ENCODE data around the gene MAPK8. TPM values are rescaled to one million over a fixed set of nuclear protein-coding genes. Genes with fewer than 3 reads are reported as not detected.

The MAPK8 gene
- total RNA-seq, 1 donor from 2014 or later = 47.4 TPM

- H3K4me1 Mint-ChIP-seq (ENCODE audit: low read depth, unreplicated experiment) = peaks cover 7% of the 10 kb centered on the region
- no peak overlapping the region for H3K4me2 ChIP-seq (ENCODE audit: low read length)
- no peak overlapping the region for H3K27ac Mint-ChIP-seq (ENCODE audit: unreplicated experiment)
- H3K36me3 Mint-ChIP-seq (ENCODE audit: low read depth, unreplicated experiment) = peaks cover 2% of the 10 kb centered on the region
- no peaks in the 10 kb centered on the region for H3K27me3 ChIP-seq (ENCODE audit: insufficient read depth, low read length)
- no peak overlapping the region for H3K27ac ChIP-seq (ENCODE audit: low read depth, low read length)
- H4K20me1 ChIP-seq (ENCODE audit: insufficient read depth, low read length) = peaks cover 73% of the 10 kb centered on the region
- TF ChIP-seq CTCF (IDR thresholded peaks at IDR 0.05; ENCODE audit: insufficient read depth, low read depth, low read length) (no peak), EZH2 (IDR thresholded peaks at IDR 0.05; ENCODE audit: insufficient read depth, low read length) (no peak)
- H3K27me3 Mint-ChIP-seq (ENCODE audit: low read depth, unreplicated experiment) = no peaks in the 10 kb centered on the region
- peaks cover 3% of the 10 kb centered on the region for H3K4me1 ChIP-seq (ENCODE audit: insufficient read depth, low read length)
- no peak for DNase-seq (ENCODE audit: low read depth)
- H2AFZ ChIP-seq (ENCODE audit: low read depth, low read length) = no peak overlapping the region
- H3K4me3 Mint-ChIP-seq (ENCODE audit: unreplicated experiment) = no peak overlapping the region
- H3K9me3 Mint-ChIP-seq (ENCODE audit: unreplicated experiment) = no peaks in the 10 kb centered on the region
- H3K9ac ChIP-seq (ENCODE audit: low read length) = no peak overlapping the region
- H3K9me3 ChIP-seq (ENCODE audit: insufficient read depth, low read depth, low read length) = no peaks in the 10 kb centered on the region
- H3K4me3 ChIP-seq (ENCODE audit: insufficient read depth, low read depth, low read length) = no peak overlapping the region
- no peak for FAIRE-seq
- H3K79me2 ChIP-seq (ENCODE audit: insufficient read depth, low read length) = peaks cover 80% of the 10 kb centered on the region
- no peaks in the 10 kb centered on the region for H3K36me3 ChIP-seq (ENCODE audit: insufficient read depth, low read length)
These were observed 52.4 kb downstream of the MAPK8 start for GRCh38 chr10:48358838-48359237.

GRCh38 chr10:48361176-48361575, 54.7 kb downstream of the MAPK8 start:
- TF ChIP-seq EZH2 (IDR thresholded peaks at IDR 0.05; ENCODE audit: insufficient read depth, low read length) (no peak), CTCF (IDR thresholded peaks at IDR 0.05; ENCODE audit: insufficient read depth, low read depth, low read length) (no peak)
- Mint-ChIP-seq H3K36me3 (ENCODE audit: low read depth, unreplicated experiment) (peaks cover 2% of the 10 kb centered on the region), H3K9me3 (ENCODE audit: unreplicated experiment) (no peaks in the 10 kb centered on the region), H3K27ac (ENCODE audit: unreplicated experiment) (no peak overlapping the region), H3K4me3 (ENCODE audit: unreplicated experiment) (no peak overlapping the region), H3K27me3 (ENCODE audit: low read depth, unreplicated experiment) (no peaks in the 10 kb centered on the region), H3K4me1 (ENCODE audit: low read depth, unreplicated experiment) (peaks cover 17% of the 10 kb centered on the region)
- peaks cover 83% of the 10 kb centered on the region for H3K79me2 ChIP-seq (ENCODE audit: insufficient read depth, low read length)
- peaks cover 63% of the 10 kb centered on the region for H4K20me1 ChIP-seq (ENCODE audit: insufficient read depth, low read length)
- H3K4me1 ChIP-seq (ENCODE audit: insufficient read depth, low read length) = peaks cover 12% of the 10 kb centered on the region
- H3K27me3 ChIP-seq (ENCODE audit: insufficient read depth, low read length) = no peaks in the 10 kb centered on the region
- no peak overlapping the region for H3K27ac ChIP-seq (ENCODE audit: low read depth, low read length)
- no peak overlapping the region for H3K4me2 ChIP-seq (ENCODE audit: low read length)
- no peak overlapping the region for H3K9ac ChIP-seq (ENCODE audit: low read length)
- H3K9me3 ChIP-seq (ENCODE audit: insufficient read depth, low read depth, low read length) = no peaks in the 10 kb centered on the region
- DNase-seq (ENCODE audit: low read depth) (no peak), FAIRE-seq (no peak)
- H3K4me3 ChIP-seq (ENCODE audit: insufficient read depth, low read depth, low read length) = no peak overlapping the region
- H3K36me3 ChIP-seq (ENCODE audit: insufficient read depth, low read length) = no peaks in the 10 kb centered on the region
- H2AFZ ChIP-seq (ENCODE audit: low read depth, low read length) = no peak overlapping the region

- Mint-ChIP-seq H3K27me3 (ENCODE audit: low read depth, unreplicated experiment) (no peaks in the 10 kb centered on the region), H3K27ac (ENCODE audit: unreplicated experiment) (peak overlapping the region; percentile 48), H3K9me3 (ENCODE audit: unreplicated experiment) (no peaks in the 10 kb centered on the region), H3K36me3 (ENCODE audit: low read depth, unreplicated experiment) (no peaks in the 10 kb centered on the region), H3K4me1 (ENCODE audit: low read depth, unreplicated experiment) (peaks cover 17% of the 10 kb centered on the region), H3K4me3 (ENCODE audit: unreplicated experiment) (no peak overlapping the region)
- TF ChIP-seq CTCF (IDR thresholded peaks at IDR 0.05; ENCODE audit: insufficient read depth, low read depth, low read length) = peak; percentile 77
- no peak for TF ChIP-seq EZH2 (IDR thresholded peaks at IDR 0.05; ENCODE audit: insufficient read depth, low read length)
- no peak overlapping the region for H2AFZ ChIP-seq (ENCODE audit: low read depth, low read length)
- peaks cover 50% of the 10 kb centered on the region for H4K20me1 ChIP-seq (ENCODE audit: insufficient read depth, low read length)
- H3K27ac ChIP-seq (ENCODE audit: low read depth, low read length) = no peak overlapping the region
- no peak overlapping the region for H3K4me3 ChIP-seq (ENCODE audit: insufficient read depth, low read depth, low read length)
- no peaks in the 10 kb centered on the region for H3K36me3 ChIP-seq (ENCODE audit: insufficient read depth, low read length)
- no peaks in the 10 kb centered on the region for H3K9me3 ChIP-seq (ENCODE audit: insufficient read depth, low read depth, low read length)
- DNase-seq (ENCODE audit: low read depth) (peak; percentile 55), FAIRE-seq (peak; percentile 84)
- H3K79me2 ChIP-seq (ENCODE audit: insufficient read depth, low read length) = peaks cover 81% of the 10 kb centered on the region
- H3K4me2 ChIP-seq (ENCODE audit: low read length) = peak overlapping the region; percentile 56
- peak overlapping the region; percentile 4 for H3K9ac ChIP-seq (ENCODE audit: low read length)
- peaks cover 12% of the 10 kb centered on the region for H3K4me1 ChIP-seq (ENCODE audit: insufficient read depth, low read length)
- no peaks in the 10 kb centered on the region for H3K27me3 ChIP-seq (ENCODE audit: insufficient read depth, low read length)
These were observed 57.3 kb downstream of the MAPK8 start for GRCh38 chr10:48363617-48364355.
